ENCODE measurements around the gene FOXL3. TPM values are rescaled to one million over a fixed set of nuclear protein-coding genes. Genes with fewer than 3 reads are reported as not detected.

Gene FOXL3
- total RNA-seq, 1 experiment from 2014 or later = not detected

GRCh38 chr7:311796-312195 lies 21.8 kb downstream of the FOXL3 start:
- no peak for DNase-seq (ENCODE audit: low spot score)
- in situ Hi-C loops (cut with HindIII; ENCODE audit: low sequenced_read_pairs) = no loop called here

DNA sequence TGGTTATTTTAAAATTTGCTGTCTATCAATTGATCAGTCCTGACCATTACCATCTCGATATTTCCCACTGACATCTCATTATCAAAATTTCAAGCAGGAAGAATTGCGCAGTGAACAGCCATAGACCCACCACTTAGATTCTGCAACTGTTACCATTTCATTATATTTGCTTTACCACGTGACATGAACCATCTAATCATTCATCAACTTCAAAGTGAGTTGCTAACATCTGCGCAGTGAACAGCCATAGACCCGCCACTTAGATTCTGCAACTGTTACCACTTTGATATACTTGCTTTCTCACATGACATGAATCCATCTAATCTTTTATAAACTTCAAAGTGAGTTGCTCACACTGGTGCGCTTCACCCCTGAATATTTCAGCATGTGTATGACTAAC lies 22.5 kb downstream of the FOXL3 start:
- DNase-seq (ENCODE audit: low spot score) = no peak
- in situ Hi-C loops (cut with HindIII; ENCODE audit: low sequenced_read_pairs) = no loop called here

DNA sequence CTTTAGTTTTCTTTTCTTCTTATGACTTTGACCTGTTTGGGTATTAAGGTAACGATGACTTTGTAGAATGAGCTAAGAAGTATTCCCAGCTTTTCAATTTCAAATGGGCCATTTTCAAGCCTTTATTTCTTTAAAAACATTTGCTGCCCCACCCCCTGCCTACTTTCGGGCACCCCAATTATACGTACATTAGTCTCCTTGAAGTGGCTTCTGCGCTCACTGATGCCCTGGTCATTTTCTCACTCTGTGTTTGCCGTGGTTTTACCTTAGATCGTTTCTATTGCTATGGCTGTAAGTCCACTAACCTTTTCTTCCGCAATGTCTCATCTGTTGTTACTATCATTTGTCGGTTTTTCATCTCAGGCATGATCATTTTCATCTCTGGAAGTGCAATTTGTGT lies 24.9 kb downstream of the FOXL3 start:
- DNase-seq (ENCODE audit: low spot score) = no peak
- in situ Hi-C loops (cut with HindIII; ENCODE audit: low sequenced_read_pairs) = no loop called here

DNA sequence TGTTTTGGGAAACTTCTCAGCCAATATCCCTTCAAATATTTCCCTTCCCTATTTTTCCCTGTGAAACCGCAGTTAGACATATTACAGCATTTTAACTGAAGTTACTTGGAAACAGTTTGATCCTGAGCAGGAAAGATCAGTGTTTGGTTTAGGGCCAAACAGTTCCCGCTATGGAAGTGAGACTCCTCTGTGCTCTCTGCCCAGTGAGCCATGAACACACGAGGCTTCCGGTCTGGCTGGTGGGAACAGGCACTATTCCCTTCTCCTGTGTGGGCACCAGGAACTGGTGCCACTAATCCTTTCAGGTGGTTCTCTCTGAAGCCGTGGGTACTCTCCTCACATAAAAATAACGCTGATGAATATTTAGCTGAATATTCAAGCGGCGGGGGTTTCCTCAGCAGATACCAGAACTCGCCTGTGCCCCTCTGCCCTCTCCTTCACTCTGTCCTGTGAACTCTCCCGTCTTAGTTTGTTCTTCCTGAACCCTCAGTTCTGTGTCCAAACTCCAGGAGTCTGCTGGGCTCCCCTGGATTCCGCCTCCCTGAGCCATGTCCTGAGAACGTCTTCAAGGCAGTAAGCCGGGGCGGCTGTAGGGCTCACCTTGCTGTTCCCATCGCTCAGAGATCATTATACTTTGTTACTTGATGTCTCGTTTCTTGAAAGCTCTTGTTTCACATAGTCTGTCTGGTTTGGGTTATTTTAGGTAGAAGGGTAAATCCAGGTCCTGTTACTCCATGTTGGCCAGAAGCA lies 25.7 kb downstream of the FOXL3 start:
- in situ Hi-C loops (cut with HindIII; ENCODE audit: low sequenced_read_pairs) = no loop called here

DNA sequence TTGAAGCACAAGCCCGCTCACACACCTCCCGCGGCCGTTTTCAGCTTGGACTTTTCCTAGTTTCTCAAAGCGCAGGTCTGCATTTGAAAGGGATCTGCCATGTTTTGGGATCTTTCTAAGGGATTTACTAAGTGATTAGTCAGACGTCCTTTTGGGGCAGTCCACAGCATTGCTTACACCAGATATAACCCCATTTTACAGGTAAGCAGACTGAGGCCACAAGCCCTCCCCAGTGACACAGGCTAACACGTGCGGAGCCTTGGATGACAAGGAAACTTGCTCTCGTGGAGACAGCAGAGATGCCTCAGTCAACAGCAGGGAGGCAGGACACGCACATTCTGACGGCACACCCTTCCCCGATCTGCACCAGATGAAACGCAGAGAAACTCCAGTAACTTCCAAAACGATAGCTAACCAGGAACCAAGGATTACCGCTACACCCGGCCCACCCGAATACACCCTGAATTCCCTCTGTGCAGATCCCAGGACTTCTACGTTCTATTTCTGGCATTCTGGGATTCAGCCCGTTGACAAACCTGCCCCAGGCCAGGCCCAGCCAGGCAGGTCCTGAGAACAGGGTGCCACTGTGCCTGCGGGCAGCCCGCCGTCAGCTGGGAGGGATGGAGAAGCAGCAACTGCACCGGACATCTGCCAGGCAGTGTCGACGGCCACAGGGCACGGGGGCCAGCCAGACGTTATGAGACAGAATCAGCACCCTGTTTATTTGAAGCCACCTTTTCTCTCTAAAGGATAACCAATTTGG lies 27.9 kb downstream of the FOXL3 start:
- DNase-seq (ENCODE audit: low spot score) = no peak
- in situ Hi-C loops (cut with HindIII; ENCODE audit: low sequenced_read_pairs) = no loop called here

More for the DNA sequence above, 25.7 kb downstream of the FOXL3 start:
- DNase-seq (ENCODE audit: low spot score) = no peak

- DNase-seq (ENCODE audit: low spot score) = peak; percentile 53
- in situ Hi-C loops (cut with HindIII; ENCODE audit: low sequenced_read_pairs) = no loop called here
Observed at GRCh38 chr7:318476-318875, 28.5 kb downstream of the FOXL3 start.

GRCh38 chr7:318878-319661 lies 29.1 kb downstream of the FOXL3 start:
- DNase-seq (ENCODE audit: low spot score) = no peak
- in situ Hi-C loops (cut with HindIII; ENCODE audit: low sequenced_read_pairs) = no loop called here

DNA sequence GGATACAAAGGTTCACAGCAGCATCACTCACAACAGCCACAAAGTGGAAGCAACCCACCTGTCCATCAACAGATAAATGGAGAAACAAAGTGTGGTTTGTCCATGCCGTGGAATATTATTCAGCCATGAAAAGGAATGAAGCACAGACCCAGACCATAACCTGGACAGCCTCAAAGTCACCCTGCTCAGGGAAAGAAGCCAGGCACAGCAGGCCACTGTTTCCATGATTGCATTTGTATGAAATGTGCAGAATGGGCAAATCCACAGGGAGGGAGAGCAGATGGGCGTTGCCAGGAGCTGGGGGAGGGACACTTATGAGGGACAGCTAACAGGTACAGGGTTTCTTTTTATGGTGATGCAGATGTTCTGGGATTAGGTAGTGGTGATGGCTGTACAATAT lies 30.3 kb downstream of the FOXL3 start:
- in situ Hi-C loops (cut with HindIII; ENCODE audit: low sequenced_read_pairs) = no loop called here
- DNase-seq (ENCODE audit: low spot score) = no peak

DNA sequence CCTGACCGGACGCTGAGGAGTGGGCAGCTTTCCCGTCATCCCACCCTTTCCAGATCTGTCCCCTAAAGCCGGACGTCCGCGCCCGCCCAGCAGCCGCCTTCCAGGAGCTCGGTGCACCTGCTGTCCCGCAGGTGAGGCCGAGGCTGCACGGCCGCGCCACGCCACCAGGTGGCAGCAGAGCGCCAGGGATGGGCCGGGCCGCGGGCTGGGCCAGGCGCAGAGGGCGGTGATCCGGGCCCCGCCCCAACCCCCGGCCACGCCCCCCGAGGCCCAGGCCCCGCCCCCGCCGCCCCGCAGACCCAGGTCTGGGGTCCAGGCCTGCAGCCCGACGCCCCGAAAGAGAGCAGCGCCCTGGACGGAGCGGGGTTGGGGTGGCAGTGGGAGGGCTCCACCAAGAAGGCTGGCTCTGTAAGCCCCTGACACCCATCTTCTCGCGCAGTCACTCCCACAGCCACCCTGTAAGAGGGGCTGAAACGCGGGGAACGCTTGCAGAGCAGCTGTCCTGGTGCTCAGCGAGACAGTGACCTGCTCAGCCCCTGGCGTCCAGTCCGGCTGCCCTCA lies 32.2 kb downstream of the FOXL3 start:
- peak; percentile 64 for DNase-seq (ENCODE audit: low spot score)
- in situ Hi-C loops (cut with HindIII; ENCODE audit: low sequenced_read_pairs) = no loop called here

DNA sequence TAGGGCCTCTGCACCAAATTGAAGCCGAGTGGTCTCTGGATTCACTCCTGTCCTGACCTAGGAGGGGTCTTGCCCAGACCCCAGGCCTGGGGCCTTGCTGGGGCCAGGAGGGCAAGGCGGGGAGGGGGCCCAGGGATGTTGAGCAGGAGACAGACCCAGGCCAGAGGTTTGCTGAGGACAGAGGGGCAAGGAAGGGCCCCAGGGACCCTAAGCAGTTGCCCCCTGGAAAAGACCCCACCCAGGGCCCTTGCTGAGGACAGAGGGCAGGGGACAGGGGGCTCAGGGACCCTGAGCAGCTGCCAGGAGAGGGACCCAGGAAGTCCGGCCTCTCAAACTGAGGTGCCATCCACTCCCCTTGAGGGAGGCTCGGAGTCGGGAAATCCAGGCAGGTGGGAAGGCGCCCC lies 32.7 kb downstream of the FOXL3 start:
- no peak for DNase-seq (ENCODE audit: low spot score)
- in situ Hi-C loops (cut with HindIII; ENCODE audit: low sequenced_read_pairs) = no loop called here

- in situ Hi-C loops (cut with HindIII; ENCODE audit: low sequenced_read_pairs) = no loop called here
- no peak for DNase-seq (ENCODE audit: low spot score)
Observed at GRCh38 chr7:323410-323809, 33.4 kb downstream of the FOXL3 start.

DNA sequence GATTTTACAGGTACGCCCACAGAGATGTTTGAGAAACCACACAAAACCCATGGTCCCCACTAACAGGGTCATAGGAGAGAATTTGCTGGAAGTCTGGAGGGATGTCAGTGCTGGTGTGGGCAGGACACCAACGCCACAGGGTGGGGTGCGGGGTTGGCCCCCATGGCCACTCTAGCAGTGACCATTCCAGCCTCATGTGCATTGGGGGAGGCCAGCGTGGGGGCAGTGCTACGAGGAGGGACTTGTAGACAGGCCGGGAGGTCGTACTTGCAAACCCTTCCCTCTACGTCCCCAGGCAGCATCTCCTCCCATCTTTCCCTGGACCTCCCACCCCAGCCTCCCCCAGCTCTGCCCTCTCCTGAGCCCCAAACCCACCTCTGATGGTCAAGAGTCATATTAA lies 34.0 kb downstream of the FOXL3 start:
- in situ Hi-C loops (cut with HindIII; ENCODE audit: low sequenced_read_pairs) = no loop called here
- DNase-seq (ENCODE audit: low spot score) = no peak

DNA sequence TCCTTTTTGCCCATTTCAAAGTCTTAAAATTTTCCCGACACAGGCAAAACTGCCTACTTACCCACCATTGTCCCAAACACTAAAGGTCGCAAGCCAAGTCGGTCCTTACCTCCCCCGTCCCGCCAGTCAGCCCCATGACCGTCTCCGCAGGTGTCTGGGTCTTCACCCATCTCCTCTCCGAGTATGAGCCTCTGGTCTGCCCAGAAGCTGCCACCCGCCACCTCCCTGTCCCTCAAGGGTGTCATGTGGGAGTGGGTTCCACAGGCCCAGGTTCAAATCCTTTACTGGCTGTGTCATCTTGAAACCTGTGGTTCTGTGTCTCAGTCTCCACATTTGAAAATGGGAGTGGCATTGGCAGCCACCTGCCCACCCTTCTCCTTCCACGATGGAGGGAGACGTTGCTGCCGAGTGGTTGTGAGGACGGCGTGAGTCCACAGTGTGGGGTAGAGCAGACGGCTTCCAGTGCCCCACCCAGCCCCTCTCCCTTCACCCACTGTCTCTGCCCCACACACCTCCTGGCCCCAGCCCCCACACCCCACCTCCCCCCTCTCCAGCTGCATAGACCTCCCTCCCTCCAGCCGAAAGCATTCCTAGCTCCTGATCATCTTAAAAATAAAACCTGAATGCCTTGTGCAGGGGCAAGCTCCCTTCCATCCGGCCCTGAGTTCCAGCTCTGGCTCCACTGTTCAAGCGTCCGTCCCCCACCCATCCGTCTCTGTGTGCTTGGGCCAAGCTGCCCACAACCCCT lies 35.3 kb downstream of the FOXL3 start:
- in situ Hi-C loops (cut with HindIII; ENCODE audit: low sequenced_read_pairs) = no loop called here
- DNase-seq (ENCODE audit: low spot score) = no peak

DNA sequence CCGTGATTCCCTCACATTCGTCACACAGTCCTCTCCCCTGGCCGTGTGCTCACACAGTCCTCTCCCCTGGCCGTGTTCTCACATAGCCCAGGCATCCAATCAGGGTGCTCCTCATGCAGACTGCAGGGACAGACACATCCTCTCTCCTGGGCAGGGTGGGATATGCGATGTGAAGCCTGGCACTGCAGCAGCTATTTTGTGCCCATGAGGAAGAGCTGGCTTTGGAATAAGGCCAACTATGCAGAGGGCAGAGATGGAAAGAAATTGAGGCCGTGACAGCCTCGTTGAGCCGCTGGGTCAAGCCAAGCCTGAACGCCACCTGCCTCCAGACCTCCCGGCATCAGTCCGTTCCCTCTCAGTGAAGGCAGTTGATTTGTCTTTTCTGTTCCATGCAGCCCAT lies 35.8 kb downstream of the FOXL3 start:
- in situ Hi-C loops (cut with HindIII; ENCODE audit: low sequenced_read_pairs) = no loop called here

DNA sequence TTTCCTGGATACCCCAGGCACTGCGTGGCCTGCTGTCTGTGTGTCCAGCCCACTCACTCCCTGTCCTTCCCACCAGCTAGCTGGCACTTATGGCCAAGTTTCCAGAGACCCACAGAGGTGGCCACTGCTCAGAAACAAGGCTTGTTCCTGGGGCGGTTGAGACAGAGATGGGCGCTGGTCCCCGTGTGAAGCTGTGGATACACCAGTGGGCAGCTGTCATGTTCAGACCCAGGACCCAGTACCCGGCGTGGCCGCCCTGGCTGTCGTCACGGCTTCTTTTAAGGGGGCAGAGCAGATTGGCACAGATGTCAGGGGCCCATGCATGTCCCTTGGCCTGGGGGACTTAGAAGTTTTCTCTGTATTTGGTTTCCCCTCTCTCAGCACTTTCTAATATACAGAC lies 36.3 kb downstream of the FOXL3 start:
- DNase-seq (ENCODE audit: low spot score) = no peak
- in situ Hi-C loops (cut with HindIII; ENCODE audit: low sequenced_read_pairs) = no loop called here

More for the DNA sequence above, 35.8 kb downstream of the FOXL3 start:
- DNase-seq (ENCODE audit: low spot score) = no peak

- in situ Hi-C loops (cut with HindIII; ENCODE audit: low sequenced_read_pairs) = no loop called here
- DNase-seq (ENCODE audit: low spot score) = no peak
Observed at GRCh38 chr7:326809-327232, 36.9 kb downstream of the FOXL3 start.

DNA sequence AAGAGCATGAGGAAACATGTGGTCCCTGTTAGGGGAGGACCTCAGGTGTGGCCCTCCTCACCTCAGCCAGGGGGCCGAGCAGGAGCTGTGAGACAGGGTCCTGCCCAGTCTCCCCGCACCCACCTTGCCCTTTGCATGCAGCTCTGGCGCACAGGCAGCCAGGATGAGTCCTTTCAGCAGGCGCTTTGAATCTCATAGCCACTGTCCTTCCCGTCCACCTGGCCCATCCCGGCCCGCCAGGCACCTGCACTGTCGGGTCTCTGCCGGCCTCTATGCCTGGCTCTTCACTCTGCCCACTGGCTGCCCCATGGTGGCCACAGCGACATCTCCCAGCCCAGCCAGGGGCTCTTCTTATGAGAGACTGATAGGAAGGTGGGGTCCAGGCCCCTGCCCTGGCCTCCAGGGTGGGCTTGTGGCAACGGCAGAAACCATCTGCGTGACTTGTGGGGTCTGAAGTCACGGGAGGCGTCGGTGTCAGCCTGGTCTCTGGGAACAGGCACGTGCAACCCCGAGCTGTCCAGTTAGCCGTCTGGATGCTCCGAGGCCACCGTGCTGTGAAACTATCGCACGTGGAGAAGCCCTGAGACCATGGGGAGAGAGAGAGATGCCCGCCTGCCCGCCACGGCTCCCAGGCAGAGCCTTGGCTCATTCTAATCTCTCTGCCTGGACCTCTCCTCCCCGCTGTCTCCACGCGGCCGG lies 37.4 kb downstream of the FOXL3 start:
- in situ Hi-C loops (cut with HindIII; ENCODE audit: low sequenced_read_pairs) = no loop called here
- DNase-seq (ENCODE audit: low spot score) = no peak

DNA sequence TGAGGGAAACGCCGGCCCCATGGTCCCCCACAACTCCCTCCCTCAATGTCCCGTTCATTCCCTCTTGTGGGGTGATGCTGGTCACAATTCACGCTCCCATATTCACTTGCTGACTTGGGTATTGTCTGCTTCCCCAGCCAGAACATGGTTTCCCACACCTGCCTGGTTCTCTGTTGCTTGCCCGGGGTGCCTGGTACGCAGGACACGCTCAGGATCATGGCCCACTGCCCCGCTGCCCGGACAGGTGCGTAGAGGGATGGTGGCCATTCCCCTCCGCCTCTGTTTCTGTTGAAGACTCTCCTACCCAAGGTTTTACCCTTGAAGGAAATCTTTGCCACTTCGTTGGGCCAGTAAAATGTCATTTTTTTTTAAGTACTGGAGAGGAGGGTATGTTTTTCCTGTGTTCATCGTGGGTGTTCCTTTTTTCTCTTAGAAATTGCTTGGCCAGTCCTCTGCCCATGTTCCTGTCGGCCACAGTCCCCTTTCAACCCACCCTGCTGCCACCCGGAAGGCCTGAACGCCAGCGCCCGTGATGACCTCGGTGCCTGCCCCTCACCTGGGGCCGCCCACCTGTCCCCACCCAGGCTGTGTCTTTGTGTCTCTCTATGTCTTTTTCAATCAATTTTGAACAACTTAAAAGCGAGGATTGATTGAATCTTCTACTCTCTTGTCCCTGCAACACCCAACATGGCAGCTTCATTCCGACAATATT lies 38.2 kb downstream of the FOXL3 start:
- DNase-seq (ENCODE audit: low spot score) = no peak
- in situ Hi-C loops (cut with HindIII; ENCODE audit: low sequenced_read_pairs) = no loop called here

All from G401 (cell line).